IMR-90 (cell line): ENCODE results near the gene ERH.

Source experiments
- CTCF ChIP-seq: conservative IDR thresholded peaks from 2 replicates; pipeline ENCODE4 v1.5.1; 2012; ENCODE audit warnings: mild to moderate bottlenecking, low read depth, low read length, improper control_type of control experiment
- FOS ChIP-seq: fragments of 150-350 bp; IDR thresholded peaks from 2 replicates; pipeline ENCODE4 v1.6.1; 2016; ENCODE audit warnings: low read depth, low read length

GRCh38 chr14:69335371-69335771 is 62.7 kb downstream of the ERH start:
- TF ChIP-seq FOS (no peak), CTCF (no peak)
